CD4-positive, alpha-beta T cell treated with Interleukin-21 for 1 hour (primary cell): ENCODE results near the gene HS6ST1.

Experiments
- DNase-seq: peaks from one replicate; pipeline ENCODE4 v3.0.0-alpha.2; 2020

The HS6ST1 gene

DNA sequence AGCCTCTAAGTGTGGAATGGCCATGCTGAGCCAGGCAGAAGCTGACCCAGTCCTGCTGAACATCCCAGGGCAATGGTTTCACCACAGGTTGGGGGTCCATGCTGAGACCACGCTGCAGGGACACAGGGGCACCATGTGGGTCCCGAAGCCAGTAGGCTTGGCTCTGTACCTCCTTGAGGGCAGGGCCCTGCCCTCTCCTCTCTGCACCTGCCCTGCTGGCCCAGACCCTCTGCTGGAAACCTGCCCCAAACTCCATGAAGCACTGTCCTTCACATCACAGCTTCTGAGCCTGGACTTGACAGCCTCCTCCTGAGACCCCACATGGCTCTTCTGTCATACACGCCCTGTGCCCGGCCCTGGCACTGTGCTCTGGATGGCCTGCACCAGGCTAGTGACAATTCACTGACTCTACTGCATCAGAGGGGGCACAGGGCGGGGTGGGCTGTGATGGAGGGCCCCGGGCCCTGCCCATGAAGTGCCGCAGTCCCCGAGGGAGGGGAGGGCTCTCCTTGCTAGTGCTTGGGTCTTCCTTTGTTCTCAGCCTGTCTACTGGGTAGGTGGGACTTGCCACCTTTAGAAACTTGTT lies 24.7 kb downstream of the HS6ST1 start:
- DNase-seq = no peak

DNA sequence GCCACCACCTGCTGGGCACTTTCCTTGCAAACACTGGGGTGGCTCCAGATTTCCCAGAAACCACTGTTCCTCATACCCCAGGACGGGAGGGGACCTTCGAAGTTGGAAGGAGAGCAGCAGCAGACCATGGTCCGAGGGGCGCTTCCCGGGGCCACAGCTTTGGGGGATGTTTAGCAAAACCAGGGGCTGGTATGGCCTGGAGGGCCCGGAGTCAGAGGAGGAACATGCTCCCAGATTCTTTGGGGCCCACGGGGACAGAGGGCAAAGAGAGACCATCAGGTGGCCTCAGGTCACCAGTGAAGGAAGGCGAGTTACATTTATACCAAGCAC lies 25.3 kb downstream of the HS6ST1 start:
- DNase-seq = no peak

GRCh38 chr2:128292599-128293425 lies 25.9 kb downstream of the HS6ST1 start:
- no peak for DNase-seq

GRCh38 chr2:128291844-128292598 lies 26.6 kb downstream of the HS6ST1 start:
- DNase-seq = no peak

DNA sequence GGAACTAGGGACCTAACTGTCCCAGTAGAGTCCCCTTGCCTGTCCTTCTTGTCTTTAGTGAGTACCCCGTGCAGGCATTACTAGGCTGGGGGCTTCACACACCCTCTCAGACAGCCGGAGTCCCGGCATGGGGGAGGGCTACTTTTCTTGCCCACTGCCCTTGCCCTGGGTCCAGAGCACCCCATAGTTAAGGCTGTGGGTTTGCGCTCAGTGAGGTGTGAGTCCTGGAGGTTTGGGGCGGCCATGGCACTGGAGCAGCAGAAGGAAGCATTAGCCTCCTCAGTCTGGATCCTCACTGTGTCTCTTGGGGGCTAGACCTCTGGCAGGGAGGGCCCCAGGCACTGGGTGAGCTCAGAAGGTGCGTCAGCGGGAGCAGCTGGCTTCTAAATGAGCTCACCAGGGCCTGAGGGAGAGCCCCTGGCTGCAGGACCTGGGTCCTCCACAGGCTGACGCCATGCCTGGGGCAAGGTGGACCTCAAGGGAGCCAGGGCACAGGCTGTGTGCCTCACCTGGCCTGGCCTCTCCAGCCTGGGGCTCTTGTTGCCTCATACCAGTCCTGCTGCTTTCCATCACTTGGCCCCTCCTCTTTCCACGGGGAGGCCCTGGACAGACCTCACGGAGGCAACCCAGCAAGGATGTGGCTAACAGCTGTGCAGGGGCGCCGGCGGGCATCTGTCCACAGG lies 27.4 kb downstream of the HS6ST1 start:
- DNase-seq = no peak

- no peak for DNase-seq
Observed at GRCh38 chr2:128290356-128290755, 28.3 kb downstream of the HS6ST1 start.

GRCh38 chr2:128289439-128289838 lies 29.2 kb downstream of the HS6ST1 start:
- no peak for DNase-seq

DNA sequence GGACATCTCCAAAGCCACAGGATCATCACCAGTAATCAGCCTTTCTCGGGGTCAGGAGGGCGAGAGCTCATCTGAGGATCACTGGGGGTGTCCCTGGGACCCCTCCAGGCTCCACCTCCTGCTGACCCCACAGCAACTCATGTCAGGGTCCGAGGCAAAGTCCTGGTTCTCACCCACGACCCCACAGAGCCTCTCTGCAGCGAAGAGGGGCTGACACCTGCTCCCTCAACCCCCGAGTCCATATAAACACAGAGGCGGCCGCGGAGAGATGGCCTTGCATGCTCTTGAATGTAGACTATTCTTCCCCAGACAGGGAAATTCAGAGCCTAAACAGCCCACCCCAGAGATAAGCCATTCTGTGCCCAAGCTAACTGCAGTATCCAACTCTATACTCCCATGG lies 29.9 kb downstream of the HS6ST1 start:
- no peak for DNase-seq

DNA sequence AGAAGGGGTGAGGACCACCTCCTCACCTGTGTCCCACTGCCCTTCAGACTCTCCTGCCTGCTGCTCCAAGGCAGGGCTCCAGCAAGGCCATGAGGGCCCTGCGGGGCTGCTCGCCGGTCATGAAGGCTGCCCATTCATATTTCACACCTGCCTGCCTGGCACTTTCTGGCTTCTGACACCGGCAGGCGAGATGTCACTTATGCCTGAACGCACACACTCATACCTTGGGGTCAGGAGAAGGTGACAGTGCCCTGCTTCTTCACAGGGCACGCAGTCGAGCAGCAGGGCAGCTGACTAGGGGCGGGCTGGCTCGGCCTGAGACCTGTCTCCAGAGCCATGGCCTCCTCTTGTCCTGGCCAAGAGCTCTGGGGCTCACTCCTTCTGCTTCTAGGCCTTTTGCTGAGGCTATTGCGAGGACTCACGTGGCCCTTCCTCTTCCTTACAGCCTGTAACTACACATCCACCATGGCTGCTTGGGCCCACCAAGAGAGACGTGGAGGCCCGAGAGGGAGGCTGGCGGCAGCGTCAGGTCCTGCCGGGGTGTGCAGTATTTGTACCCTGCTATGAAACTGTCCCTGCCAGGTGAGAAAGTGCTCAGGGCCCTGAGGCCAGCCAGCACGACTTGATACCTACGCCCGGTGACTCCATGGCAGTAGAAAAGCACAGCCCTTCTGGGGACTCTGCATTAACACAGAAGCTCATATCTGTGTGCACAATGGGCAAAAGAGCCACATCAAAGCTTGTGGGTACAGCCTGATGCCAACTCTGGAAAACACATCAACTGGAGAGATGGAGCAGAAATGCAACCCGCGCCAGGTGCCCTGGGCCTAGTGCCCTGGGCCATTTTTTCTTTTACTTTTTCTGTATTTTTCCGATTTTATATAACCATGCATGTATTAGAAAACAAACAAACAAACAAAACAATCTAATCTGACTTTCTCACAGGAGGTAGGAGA lies 30.6 kb downstream of the HS6ST1 start:
- no peak for DNase-seq

GRCh38 chr2:128286905-128287779 lies 31.5 kb downstream of the HS6ST1 start:
- DNase-seq = no peak

GRCh38 chr2:128286011-128286721 lies 32.5 kb downstream of the HS6ST1 start:
- DNase-seq = no peak

GRCh38 chr2:128285329-128285931 lies 33.2 kb downstream of the HS6ST1 start:
- DNase-seq = no peak

DNA sequence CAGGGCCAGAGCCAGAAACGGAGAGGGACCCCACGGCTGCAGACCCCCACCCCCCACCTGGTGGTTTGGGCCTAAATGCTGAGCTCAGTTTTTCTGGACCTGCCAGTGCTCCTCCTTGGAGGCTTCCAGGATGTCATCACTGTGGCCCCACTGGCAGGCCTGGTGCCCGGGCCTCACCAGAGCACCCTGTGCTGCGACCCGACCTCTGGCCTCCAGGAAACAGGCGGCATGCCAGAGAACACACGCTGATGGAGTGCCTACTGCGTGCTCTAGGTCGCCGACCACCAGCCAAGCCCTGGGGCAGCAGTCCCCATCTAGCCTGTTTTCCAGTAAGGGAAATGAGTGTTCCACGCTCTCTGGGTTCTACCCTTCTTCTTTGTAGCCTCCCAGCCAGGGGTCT lies 33.8 kb downstream of the HS6ST1 start:
- DNase-seq = no peak

DNA sequence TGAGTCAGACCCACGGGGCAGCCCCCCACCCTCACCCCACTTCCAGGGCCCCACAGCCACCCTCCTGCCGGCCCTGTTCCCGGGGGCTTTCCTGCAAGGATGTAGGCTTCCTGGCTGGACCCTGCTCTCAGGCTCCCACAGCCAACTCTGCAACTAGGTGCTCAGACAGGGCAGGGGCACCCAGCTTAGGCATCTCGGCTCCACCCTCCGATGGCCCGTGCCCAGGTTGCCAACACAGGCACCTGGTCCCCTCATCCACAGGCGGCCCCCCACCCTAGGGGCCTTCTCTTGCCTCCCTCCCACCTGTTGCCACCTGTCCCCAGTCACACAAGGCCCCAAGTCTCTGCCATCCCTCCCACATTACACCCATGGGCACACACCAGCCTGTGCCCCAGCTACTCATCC lies 34.6 kb downstream of the HS6ST1 start:
- no peak for DNase-seq

GRCh38 chr2:128282976-128283810 lies 35.5 kb downstream of the HS6ST1 start:
- DNase-seq = no peak

- no peak for DNase-seq
Observed at GRCh38 chr2:128282246-128282975, 36.3 kb downstream of the HS6ST1 start.

DNA sequence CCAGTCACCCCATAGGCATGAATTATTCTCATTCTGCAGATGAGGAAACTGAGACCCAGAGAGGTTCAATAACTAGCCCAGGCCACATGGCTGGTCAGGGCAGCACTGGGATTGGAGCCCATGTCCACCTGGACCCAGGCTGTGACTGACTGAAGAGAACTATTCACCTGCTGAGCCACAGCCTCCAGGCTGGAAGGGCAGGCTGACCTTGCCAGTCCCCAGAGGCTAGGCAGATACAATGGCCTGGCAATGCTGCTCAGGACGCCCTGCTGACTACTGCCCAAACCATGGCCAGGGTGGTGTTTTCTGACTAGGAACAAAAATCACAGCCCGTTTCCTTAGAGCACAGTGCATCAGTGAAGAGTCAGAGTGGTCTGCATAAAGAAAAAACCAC lies 36.8 kb downstream of the HS6ST1 start:
- no peak for DNase-seq

- DNase-seq = no peak
Observed at GRCh38 chr2:128280901-128281321, 37.8 kb downstream of the HS6ST1 start.
